ENCODE results near the gene ARL14.

DNA sequence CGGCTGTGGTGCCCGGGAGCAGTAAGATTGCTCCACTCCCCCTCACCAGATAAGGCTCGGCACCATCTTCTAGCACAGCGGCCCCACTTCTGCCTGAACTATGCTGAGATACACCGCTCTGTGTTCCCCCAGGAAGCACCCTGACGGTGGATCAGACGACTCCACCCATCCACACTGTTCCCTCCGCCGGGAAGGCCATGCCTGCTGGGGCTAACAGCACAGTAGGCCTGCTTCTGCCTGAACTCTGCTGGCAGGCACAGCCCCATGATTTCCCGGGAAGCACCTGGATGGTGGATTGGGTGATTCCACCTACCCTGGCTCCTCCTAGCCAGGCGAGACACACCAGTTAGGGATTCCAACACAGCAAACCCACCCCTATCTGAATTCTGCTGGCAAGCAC is 42.8 kb downstream of the ARL14 start:
- no peak for TF ChIP-seq POLR2A (IDR thresholded peaks at IDR 0.05; ENCODE audit: low read length)
- no peak for TF ChIP-seq GATA1 (IDR thresholded peaks at IDR 0.05; ENCODE audit: low read depth, low read length)

Data from erythroblast (primary cell).